ENCODE results near the gene RALGAPA1.

- TF ChIP-seq POLR2A (IDR thresholded peaks at IDR 0.05) (no peak), CTCF (IDR thresholded peaks at IDR 0.05) (no peak)
These were observed 1.9 kb upstream of the RALGAPA1 start for GRCh38 chr14:35810963-35811362.

Measured in suprapubic skin (tissue), 3 donors.